K562 (cell line): Measurements from ENCODE around the gene HPS1. TPM values are rescaled to one million over a fixed set of nuclear protein-coding genes. Genes with fewer than 3 reads are reported as not detected.
A peak's percentile ranks its signal among the peaks of the same experiment; 100 is the strongest.

Experiments
- ATAC-seq: fragments of 200-7000 bp; cut with Tn5 transposase; 3 replicates; pipeline ENCODE4 v1.9.1; 2020; ENCODE audit warnings: moderate library complexity
- BruUV-seq: library from RNA; stranded (reverse); fragments of 400-500 nt; replicated peaks from 2 replicates; lab custom pipeline; 2021; lab: Mats Ljungman, UMichigan
- CTCF ChIA-PET: fragments of 300-600 bp; formaldehyde crosslinking; extraction: SDS; loops from one replicate; lab custom pipeline; 2021; ENCODE audit warnings: low intra/inter-chr PET ratio; lab: Yijun Ruan, JAX
- POLR2A ChIA-PET: fragments of 300-600, 350-650 bp; sonication (Branson Sonifier 250); formaldehyde crosslinking; extraction: SDS; loops from one replicate; lab custom pipeline; 2021; ENCODE audit warnings: antibody characterized with exemption, inconsistent platforms; lab: Yijun Ruan, JAX
- DNase-seq, 4 experiments: peaks; one replicate each; pipeline versions ENCODE4 v3.0.0 to v3.0.0-alpha.2; 2011 to 2018; ENCODE audit warnings: low spot score in 3 of 4, mixed read lengths in 3 of 4; ENCODE audit errors: extremely low read depth in 1 of 4
- FAIRE-seq: peaks from 2 replicates; lab custom pipeline; 2011; peaks lifted over from hg19 to GRCh38; lab: Jason Lieb, UNC
- H2AFZ ChIP-seq: 2 replicates; pipeline ENCODE4 v1.6.0; 2011; ENCODE audit warnings: low read depth, low read length, control low read depth, inconsistent platforms
- H3K27ac ChIP-seq: fragments of 200-600 bp; 3 replicates; pipeline ENCODE4 v1.8.0; 2011; ENCODE audit warnings: low read depth, mild to moderate bottlenecking, control low read depth, inconsistent platforms, low read length, moderate library complexity, mixed read lengths; ENCODE audit errors: extremely low read depth
- H3K27me3 ChIP-seq, 2 experiments: fragments of 300-600 bp in 1 of 2; 2 replicates in 1 of 2; 3 replicates in 1 of 2; pipeline versions ENCODE4 v1.6.0 to v1.8.0; 2011; ENCODE audit warnings: inconsistent platforms in 2 of 2, low read length in 2 of 2, mild to moderate bottlenecking in 1 of 2, mixed read lengths in 1 of 2, moderate library complexity in 1 of 2; ENCODE audit not compliant: control insufficient read depth in 2 of 2, insufficient read depth in 2 of 2
- H3K36me3 ChIP-seq: fragments of 300-600 bp; 3 replicates; pipeline ENCODE4 v1.8.0; 2011; ENCODE audit warnings: mild to moderate bottlenecking, low read length, inconsistent platforms; ENCODE audit not compliant: control insufficient read depth, insufficient read depth
- H3K4me1 ChIP-seq, 2 experiments: fragments of 200-600 bp in 1 of 2; replicated peaks in 1 of 2; 2 replicates in 1 of 2; 3 replicates in 1 of 2; pipeline versions ENCODE4 v1.5.1 to v1.8.0; 2011; ENCODE audit warnings: inconsistent platforms in 2 of 2, low read length in 2 of 2, mild to moderate bottlenecking in 1 of 2, mixed read lengths in 1 of 2, moderate library complexity in 1 of 2; ENCODE audit not compliant: control insufficient read depth in 2 of 2, insufficient read depth in 2 of 2
- H3K4me2 ChIP-seq: 2 replicates; pipeline ENCODE4 v1.6.1; 2011; ENCODE audit warnings: low read length, control low read depth, inconsistent platforms, mixed read lengths; ENCODE audit not compliant: insufficient read depth
- H3K4me3 ChIP-seq: fragments of 200-600 bp; sonication (generic), shearing (Covaris generic); 2 replicates; pipeline ENCODE4 v1.5.1; 2016; ENCODE audit warnings: control low read depth, inconsistent platforms
- H3K79me2 ChIP-seq: fragments of 200-600 bp; 3 replicates; pipeline ENCODE4 v1.8.0; 2011; ENCODE audit warnings: low read length, inconsistent platforms; ENCODE audit not compliant: control insufficient read depth, insufficient read depth
- H3K9ac ChIP-seq, 2 experiments: 2 replicates each; pipeline versions ENCODE4 v1.6.0 to v1.6.1; 2011; ENCODE audit warnings: low read depth in 2 of 2, low read length in 2 of 2, control low read depth in 1 of 2, inconsistent platforms in 1 of 2, mild to moderate bottlenecking in 1 of 2, mixed read lengths in 1 of 2; ENCODE audit not compliant: insufficient read depth in 1 of 2
- H3K9me1 ChIP-seq: one replicate; pipeline ENCODE4 v1.6.0; 2011; ENCODE audit warnings: inconsistent platforms, mild to moderate bottlenecking, low read length, moderate library complexity; ENCODE audit not compliant: control insufficient read depth, insufficient read depth
- H3K9me3 ChIP-seq: replicated peaks from 2 replicates; pipeline ENCODE4 v1.5.1; 2011; ENCODE audit warnings: low read depth, low read length, inconsistent platforms; ENCODE audit not compliant: control insufficient read depth, insufficient read depth
- H4K20me1 ChIP-seq: replicated peaks from 2 replicates; pipeline ENCODE4 v1.6.1; 2011; ENCODE audit warnings: low read length, inconsistent platforms, mixed read lengths; ENCODE audit not compliant: control insufficient read depth, insufficient read depth
- ATF2 ChIP-seq: sonication (generic); formaldehyde crosslinking; IDR thresholded peaks from 2 replicates; pipeline ENCODE4 v1.8.1; 2022; ENCODE audit warnings: missing genetic modification reagents
- E2F1 ChIP-seq: sonication (generic); formaldehyde crosslinking; IDR thresholded peaks from 2 replicates; pipeline ENCODE4 v1.8.1; 2023; ENCODE audit warnings: mild to moderate bottlenecking, missing genetic modification reagents, moderate library complexity
- HDAC6 ChIP-seq: IDR thresholded peaks from 2 replicates; pipeline ENCODE4 v1.6.1; 2012; ENCODE audit warnings: low read depth, mild to moderate bottlenecking, control low read depth, inconsistent platforms, low read length, moderate library complexity
- KAT8 ChIP-seq: fragments of 450-650 bp; IDR thresholded peaks from 2 replicates; pipeline ENCODE4 v1.6.1; 2016; ENCODE audit warnings: low read depth, mild to moderate bottlenecking
- MYBL2 ChIP-seq, 2 experiments: fragments of 450-650 bp in 1 of 2; sonication (generic) in 1 of 2; formaldehyde crosslinking in 1 of 2; IDR thresholded peaks; 2 replicates each; pipeline versions ENCODE4 v1.6.1 to v1.8.1; 2017 to 2022; ENCODE audit warnings: borderline replicate concordance in 1 of 2, inconsistent platforms in 1 of 2, low read depth in 1 of 2, mild to moderate bottlenecking in 1 of 2, missing genetic modification reagents in 1 of 2, moderate library complexity in 1 of 2
- POLR2AphosphoS2 ChIP-seq: IDR thresholded peaks from 2 replicates; pipeline ENCODE4 v1.6.1; 2012; ENCODE audit warnings: low read length, improper control_type of control experiment
- TAF7 ChIP-seq: fragments of 450-650 bp; IDR thresholded peaks from 2 replicates; pipeline ENCODE4 v1.6.1; 2016; ENCODE audit warnings: missing genetic modification characterization, missing compliant biosample characterization
- ZEB2 ChIP-seq: fragments of 450-650 bp; IDR thresholded peaks from 2 replicates; pipeline ENCODE4 v1.6.1; 2016
- ZNF12 ChIP-seq: sonication (generic); formaldehyde crosslinking; IDR thresholded peaks from 2 replicates; pipeline ENCODE4 v1.4.0; 2020; ENCODE audit warnings: mild to moderate bottlenecking, missing genetic modification reagents
- ZNF3 ChIP-seq: fragments of 250-450 bp; sonication (Bioruptor Pico); IDR thresholded peaks from 2 replicates; pipeline ENCODE4 v1.5.0; 2021; ENCODE audit warnings: mild to moderate bottlenecking, moderate library complexity
- ZNF830 ChIP-seq: fragments of 250-450 bp; sonication (Bioruptor Pico); IDR thresholded peaks from 2 replicates; pipeline ENCODE4 v1.5.0; 2021; ENCODE audit warnings: mild to moderate bottlenecking
- WGBS: fragments of 100-300 bp; shearing (Covaris generic); methylation state at CpG from one replicate; pipeline ENCODE4 v1.1.6; 2016; ENCODE audit warnings: low coverage, mixed read lengths; ENCODE audit not compliant: insufficient coverage; ENCODE audit errors: missing lambda C conversion rate; 5-methylcytosine and 5-hydroxymethylcytosine counted together
- in situ Hi-C: fragments of 300-500 bp; cut with MboI; formaldehyde crosslinking; loops from 4 replicates; pipeline ENCODE4 v1.15.0; 2018; ENCODE audit warnings: inconsistent platforms, mixed read lengths
- intact Hi-C: fragments of 100-400 bp; cut with micrococcal nuclease; formaldehyde crosslinking; loops from 2 replicates; pipeline ENCODE4 v1.14.2; 2022
- polyA plus RNA-seq, 8 experiments: library from polyadenylated mRNA; depleted of rRNA in 4 of 8; stranded (reverse) in 5 of 8; unstranded in 3 of 8; fragments of >200 nt; fragmentation: Nextera tagmentation in 2 of 8; fragmentation: Illumina TruSeq in 1 of 8; extraction: Ambion mirVana in 2 of 8; extraction: Trizol in 1 of 8; gene quantifications; 2 replicates each; pipeline versions ENCODE4 v1.2.1 to v1.2.3, GENCODE V29; 2011 to 2014; ENCODE audit warnings: inconsistent platforms in 1 of 8, missing spikeins in 1 of 8
- total RNA-seq, 7 experiments: library from RNA; depleted of rRNA in 6 of 7; stranded (reverse); fragments of >200 nt in 6 of 7; fragmentation: Illumina TruSeq in 2 of 7; extraction: Trizol in 2 of 7; gene quantifications; 2 replicates each; pipeline versions ENCODE4 v1.2.1 to v1.2.3, GENCODE V29; 2011 to 2021; ENCODE audit warnings: low replicate concordance in 1 of 7

Gene HPS1
- total and polyA plus RNA-seq, 9 of the 15 experiments (the other 6 are each of a cell fraction or from before 2014, with no cell fraction given), result 18.1 to 43.6 (median 26.3) TPM

GRCh38 chr10:98368644-98369043, 78.1 kb downstream of the HPS1 start:
- ChIA-PET POLR2A (no interaction called here), CTCF (no interaction called here)
- Histone ChIP-seq H3K27me3 (peaks cover 10 to 45% of the 10 kb centered on the region in 2 experiments), H2AFZ (no peak overlapping the region), H3K9me3 (no peaks in the 10 kb centered on the region), H4K20me1 (no peaks in the 10 kb centered on the region), H3K9me1 (no peaks in the 10 kb centered on the region), H3K4me2 (no peak overlapping the region), H3K9ac (no peak overlapping the region), H3K27ac (no peak overlapping the region), H3K4me1 (peaks cover 0 to 4% of the 10 kb centered on the region in 2 experiments; a peak in 2 of 5 replicates), H3K79me2 (no peaks in the 10 kb centered on the region), H3K4me3 (no peak overlapping the region), H3K36me3 (no peaks in the 10 kb centered on the region)
- no TSS peak for BruUV-seq
- 0% methylated on average over 2 of the region's 2 CpGs for WGBS
- intact Hi-C loops, result no loop called here
- DNase-seq (no peak), FAIRE-seq (no peak), ATAC-seq (no peak)
- in situ Hi-C loops, result no loop called here
- TF ChIP-seq ZNF12 (CRISPR knock-in tag) (peak; percentile 35; the same call in 1 of the 2 replicates), E2F1 (CRISPR knock-in tag) (no peak)

- Histone ChIP-seq H3K4me2 (no peak overlapping the region), H2AFZ (no peak overlapping the region), H4K20me1 (no peaks in the 10 kb centered on the region), H3K9me1 (no peaks in the 10 kb centered on the region), H3K79me2 (no peaks in the 10 kb centered on the region), H3K27ac (no peak overlapping the region), H3K36me3 (no peaks in the 10 kb centered on the region), H3K4me1 (peaks cover 0 to 4% of the 10 kb centered on the region in 2 experiments; a peak in 2 of 5 replicates), H3K9me3 (no peaks in the 10 kb centered on the region), H3K4me3 (no peak overlapping the region), H3K9ac (no peak overlapping the region), H3K27me3 (peaks cover 3 to 42% of the 10 kb centered on the region in 2 experiments)
- ATAC-seq (no peak), DNase-seq (no peak), FAIRE-seq (no peak)
- CTCF ChIA-PET, result no interaction called here
- intact Hi-C loops, result no loop called here
- in situ Hi-C loops, result no loop called here
- 20% methylated on average over 16 of the region's 19 CpGs for WGBS
- POLR2A ChIA-PET, result no interaction called here
- no TSS peak for BruUV-seq
- no peak for TF ChIP-seq POLR2AphosphoS2
- no peak for TF ChIP-seq KAT8
- TF ChIP-seq ZEB2, result no peak
- TF ChIP-seq ATF2 (CRISPR knock-in tag), result no peak
- TF ChIP-seq MYBL2 (IDR thresholded peaks at IDR 0.05; ENCODE audit: low read depth), result no peak
- no peak for TF ChIP-seq MYBL2 (CRISPR knock-in tag; IDR thresholded peaks at IDR 0.05; ENCODE audit: borderline replicate concordance)
- no peak for TF ChIP-seq ZNF3 (CRISPR knock-in tag)
- no peak for TF ChIP-seq HDAC6
- no peak for TF ChIP-seq ZNF830 (CRISPR knock-in tag)
- TF ChIP-seq TAF7 (tag), result no peak
Measured at GRCh38 chr10:98367604-98368451, 78.9 kb downstream of the HPS1 start.
